HEK293T (cell line): ENCODE data around the gene SESTD1.

Source experiments
- CTCF ChIA-PET: fragments of 350-600 bp; formaldehyde crosslinking; extraction: SDS; loops from one replicate; lab custom pipeline; 2021; ENCODE audit warnings: antibody characterized with exemption, inconsistent platforms; lab: Yijun Ruan, JAX
- POLR2A ChIA-PET: fragments of 350-600 bp; formaldehyde crosslinking; extraction: SDS; loops from one replicate; lab custom pipeline; 2020; ENCODE audit warnings: antibody characterized with exemption, inconsistent platforms; lab: Yijun Ruan, JAX
- DNase-seq: peaks from one replicate; pipeline ENCODE4 v3.0.0; 2012; ENCODE audit warnings: mixed read lengths; ENCODE audit errors: extremely low spot score
- ARNT ChIP-seq: fragments of 450-650 bp; IDR thresholded peaks from 2 replicates; pipeline ENCODE4 v1.6.1; 2017; ENCODE audit warnings: mild to moderate bottlenecking
- BHLHE40 ChIP-seq: fragments of 450-650 bp; IDR thresholded peaks from 2 replicates; pipeline ENCODE4 v1.6.1; 2016; ENCODE audit warnings: mild to moderate bottlenecking, moderate library complexity, borderline replicate concordance
- CTBP1 ChIP-seq: fragments of 450-650 bp; IDR thresholded peaks from 2 replicates; pipeline ENCODE4 v1.6.1; 2016; ENCODE audit warnings: borderline replicate concordance
- ELF4 ChIP-seq: fragments of 450-650 bp; IDR thresholded peaks from 2 replicates; pipeline ENCODE4 v1.6.1; 2017; ENCODE audit warnings: antibody characterized with exemption
- FOXA1 ChIP-seq: fragments of 450-650 bp; IDR thresholded peaks from 2 replicates; pipeline ENCODE4 v1.6.1; 2016; ENCODE audit warnings: mild to moderate bottlenecking
- FOXK2 ChIP-seq: fragments of 450-650 bp; IDR thresholded peaks from 2 replicates; pipeline ENCODE4 v1.6.1; 2016; ENCODE audit warnings: mild to moderate bottlenecking
- FOXM1 ChIP-seq: fragments of 450-650 bp; IDR thresholded peaks from 2 replicates; pipeline ENCODE4 v1.6.1; 2017; ENCODE audit warnings: mild to moderate bottlenecking, borderline replicate concordance
- HDGF ChIP-seq: fragments of 450-650 bp; IDR thresholded peaks from 2 replicates; pipeline ENCODE4 v1.6.1; 2017; ENCODE audit warnings: antibody characterized with exemption, borderline replicate concordance
- L3MBTL2 ChIP-seq: fragments of 450-650 bp; conservative IDR thresholded peaks from 2 replicates; pipeline ENCODE4 v1.6.1; 2016; ENCODE audit warnings: mild to moderate bottlenecking
- LEF1 ChIP-seq: fragments of 450-650 bp; IDR thresholded peaks from 2 replicates; pipeline ENCODE4 v1.6.1; 2017; ENCODE audit warnings: mild to moderate bottlenecking, borderline replicate concordance
- NFRKB ChIP-seq: fragments of 450-650 bp; IDR thresholded peaks from 2 replicates; pipeline ENCODE4 v1.6.1; 2016; ENCODE audit warnings: mild to moderate bottlenecking, moderate library complexity
- PKNOX1 ChIP-seq: fragments of 450-650 bp; IDR thresholded peaks from 2 replicates; pipeline ENCODE4 v1.6.1; 2016
- SP1 ChIP-seq: fragments of 450-650 bp; IDR thresholded peaks from 2 replicates; pipeline ENCODE4 v1.6.1; 2017
- SUZ12 ChIP-seq: fragments of 450-650 bp; IDR thresholded peaks from 2 replicates; pipeline ENCODE4 v1.6.1; 2016; ENCODE audit warnings: mild to moderate bottlenecking
- TARDBP ChIP-seq: fragments of 450-650 bp; IDR thresholded peaks from 2 replicates; pipeline ENCODE4 v1.6.1; 2016
- ZNF384 ChIP-seq: fragments of 450-650 bp; IDR thresholded peaks from 2 replicates; pipeline ENCODE4 v1.6.1; 2016

The SESTD1 gene

GRCh38 chr2:179195141-179195540 lies 69.5 kb downstream of the SESTD1 start:
- CTCF ChIA-PET, result no interaction called here
- no peak for DNase-seq
- TF ChIP-seq NFRKB (no peak), FOXA1 (no peak), PKNOX1 (no peak), ZNF384 (no peak), ELF4 (no peak), SUZ12 (no peak), LEF1 (no peak), SP1 (no peak), FOXM1 (no peak), HDGF (no peak), L3MBTL2 (no peak), TARDBP (no peak), FOXK2 (no peak), BHLHE40 (no peak), CTBP1 (no peak)
- POLR2A ChIA-PET, result no interaction called here

GRCh38 chr2:179193759-179194394 lies 70.8 kb downstream of the SESTD1 start:
- CTCF ChIA-PET, result interaction anchor here (1.1 kb wide), 1 partner anchor 25 kb away, joined by 5 read pairs; no protein-coding TSS in a partner anchor
- POLR2A ChIA-PET, result no interaction called here
- TF ChIP-seq BHLHE40 (no peak), FOXA1 (no peak), HDGF (no peak), SUZ12 (no peak), FOXM1 (no peak), FOXK2 (no peak), PKNOX1 (no peak), ZNF384 (no peak), TARDBP (no peak), ELF4 (no peak), NFRKB (no peak), CTBP1 (no peak), SP1 (no peak), L3MBTL2 (no peak), LEF1 (no peak), ARNT (no peak)
- no peak for DNase-seq

- DNase-seq, result no peak
- TF ChIP-seq TARDBP (no peak), ARNT (no peak), L3MBTL2 (no peak), NFRKB (no peak), FOXM1 (no peak), FOXK2 (no peak), ELF4 (no peak), BHLHE40 (no peak), SUZ12 (no peak), FOXA1 (no peak), HDGF (no peak)
- POLR2A ChIA-PET, result no interaction called here
- CTCF ChIA-PET, result no interaction called here
These were observed 73.5 kb downstream of the SESTD1 start for GRCh38 chr2:179191110-179191509.

- CTCF ChIA-PET, result no interaction called here
- TF ChIP-seq BHLHE40 (no peak), SUZ12 (no peak)
- POLR2A ChIA-PET, result no interaction called here
- DNase-seq, result no peak
These were observed 78.5 kb downstream of the SESTD1 start for GRCh38 chr2:179186126-179186525.

DNA sequence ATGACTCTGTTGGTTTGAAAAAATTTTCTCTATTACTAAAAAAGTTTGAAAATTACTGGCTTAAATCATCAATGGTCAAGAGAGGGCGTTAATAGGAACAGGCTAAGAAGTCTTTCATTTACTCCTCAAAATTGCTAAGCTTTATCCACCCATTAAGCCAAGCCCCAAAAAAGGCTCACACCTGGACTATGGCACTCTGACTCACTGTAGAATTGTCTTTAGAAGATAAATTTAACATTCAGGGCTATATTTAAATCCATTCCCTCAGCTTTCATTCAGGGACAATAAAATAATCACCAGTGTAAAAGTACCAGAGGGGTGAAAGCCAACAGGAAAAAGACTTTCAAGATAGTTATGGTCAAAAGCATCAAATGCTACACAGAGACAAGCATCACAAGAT lies 80.0 kb downstream of the SESTD1 start:
- no peak for DNase-seq
- ChIA-PET POLR2A (no interaction called here), CTCF (no interaction called here)
- TF ChIP-seq LEF1 (no peak), NFRKB (no peak), HDGF (no peak), FOXA1 (no peak), CTBP1 (no peak), TARDBP (no peak), SP1 (no peak), FOXM1 (no peak), L3MBTL2 (no peak), ELF4 (no peak), BHLHE40 (no peak), SUZ12 (no peak), FOXK2 (no peak)

GRCh38 chr2:179181002-179181401 lies 83.6 kb downstream of the SESTD1 start:
- CTCF ChIA-PET, result no interaction called here
- TF ChIP-seq PKNOX1 (no peak), LEF1 (no peak), NFRKB (no peak), L3MBTL2 (no peak), FOXK2 (no peak), ARNT (no peak), FOXM1 (no peak), ELF4 (no peak), CTBP1 (no peak)
- DNase-seq, result no peak
- POLR2A ChIA-PET, result no interaction called here
